Epithelial cell of esophagus (primary cell): ENCODE measurements around the gene ZFPM1.

Experiments
- DNase-seq: peaks from one replicate; pipeline ENCODE4 v3.0.0; 2010; ENCODE audit warnings: low read depth
- H3K4me3 ChIP-seq: 2 replicates; pipeline ENCODE4 v1.5.1; 2011; ENCODE audit warnings: mild to moderate bottlenecking, low read length, control low read depth
- TF ChIP-seq, protein P1 (sequence below): IDR thresholded peaks from 2 replicates; pipeline ENCODE4 v1.5.1; 2011; ENCODE audit warnings: low read depth, mild to moderate bottlenecking, low read length, control low read depth, inconsistent platforms; ENCODE audit not compliant: insufficient read depth; ENCODE audit errors: missing control alignments

The ZFPM1 gene

GRCh38 chr16:88525663-88525990 lies 72.5 kb downstream of the ZFPM1 start:
- no peak overlapping the region for H3K4me3 ChIP-seq
- TF ChIP-seq, protein P1, sequence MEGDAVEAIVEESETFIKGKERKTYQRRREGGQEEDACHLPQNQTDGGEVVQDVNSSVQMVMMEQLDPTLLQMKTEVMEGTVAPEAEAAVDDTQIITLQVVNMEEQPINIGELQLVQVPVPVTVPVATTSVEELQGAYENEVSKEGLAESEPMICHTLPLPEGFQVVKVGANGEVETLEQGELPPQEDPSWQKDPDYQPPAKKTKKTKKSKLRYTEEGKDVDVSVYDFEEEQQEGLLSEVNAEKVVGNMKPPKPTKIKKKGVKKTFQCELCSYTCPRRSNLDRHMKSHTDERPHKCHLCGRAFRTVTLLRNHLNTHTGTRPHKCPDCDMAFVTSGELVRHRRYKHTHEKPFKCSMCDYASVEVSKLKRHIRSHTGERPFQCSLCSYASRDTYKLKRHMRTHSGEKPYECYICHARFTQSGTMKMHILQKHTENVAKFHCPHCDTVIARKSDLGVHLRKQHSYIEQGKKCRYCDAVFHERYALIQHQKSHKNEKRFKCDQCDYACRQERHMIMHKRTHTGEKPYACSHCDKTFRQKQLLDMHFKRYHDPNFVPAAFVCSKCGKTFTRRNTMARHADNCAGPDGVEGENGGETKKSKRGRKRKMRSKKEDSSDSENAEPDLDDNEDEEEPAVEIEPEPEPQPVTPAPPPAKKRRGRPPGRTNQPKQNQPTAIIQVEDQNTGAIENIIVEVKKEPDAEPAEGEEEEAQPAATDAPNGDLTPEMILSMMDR, result no peak
- DNase-seq, result no peak

- TF ChIP-seq, protein P1, result no peak
- no peak for DNase-seq
- H3K4me3 ChIP-seq, result no peak overlapping the region
Measured at GRCh38 chr16:88526008-88526905, 73.2 kb downstream of the ZFPM1 start.

- no peak for DNase-seq
- H3K4me3 ChIP-seq, result no peak overlapping the region
- TF ChIP-seq, protein P1, result no peak
Measured at GRCh38 chr16:88526906-88527185, 73.8 kb downstream of the ZFPM1 start.

GRCh38 chr16:88527186-88527936 lies 74.3 kb downstream of the ZFPM1 start:
- no peak overlapping the region for H3K4me3 ChIP-seq
- TF ChIP-seq, protein P1, result peak; percentile 73
- DNase-seq, result peak; percentile 48

- DNase-seq, result no peak
- TF ChIP-seq, protein P1, result no peak
- no peak overlapping the region for H3K4me3 ChIP-seq
Measured at GRCh38 chr16:88527937-88528743, 75.1 kb downstream of the ZFPM1 start.

GRCh38 chr16:88528902-88529318 lies 75.8 kb downstream of the ZFPM1 start:
- H3K4me3 ChIP-seq, result no peak overlapping the region
- TF ChIP-seq, protein P1, result no peak
- DNase-seq, result no peak
